Thyroid gland (tissue), 4 donors: ENCODE data around the gene RIT2.

Experiments
- POLR2A ChIP-seq, 2 donors: fragments of 450-650 bp; IDR thresholded peaks; one replicate each; pipeline ENCODE4 v1.6.1; 2017; ENCODE audit warnings: antibody characterized with exemption in 2 of 2, mild to moderate bottlenecking in 2 of 2, moderate library complexity in 1 of 2
- TF ChIP-seq, protein P1 (sequence below), 6 experiments: fragments of 200-600 bp in 3 of 6; fragments of 450-650 bp in 3 of 6; sonication (generic) in 3 of 6; IDR thresholded peaks; one replicate each; pipeline ENCODE4 v1.5.1; 2016 to 2019; ENCODE audit warnings: antibody characterized with exemption in 6 of 6, mild to moderate bottlenecking in 2 of 6, inconsistent platforms in 1 of 6, moderate library complexity in 1 of 6

DNA sequence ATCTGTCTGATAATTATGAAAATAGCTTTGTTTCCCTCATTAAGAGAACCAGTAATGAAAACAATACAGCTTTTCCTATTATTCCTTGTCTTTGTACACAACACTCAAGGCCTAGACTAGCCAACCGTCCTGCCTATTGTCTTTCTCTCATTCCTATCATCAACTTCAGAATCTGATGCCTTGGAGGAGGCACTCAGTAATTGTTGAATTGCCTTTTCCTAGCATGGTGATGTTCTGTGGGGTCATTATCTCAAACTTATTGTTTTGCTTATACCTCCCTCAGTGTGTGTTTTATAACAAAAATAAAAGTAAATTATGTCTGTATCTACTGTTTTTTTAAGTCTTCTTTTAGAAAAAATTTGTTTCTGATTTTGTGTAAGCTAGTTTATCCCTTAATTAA is 208.7 kb downstream of the RIT2 start:
- no peak for TF ChIP-seq POLR2A (IDR thresholded peaks at IDR 0.05)
- TF ChIP-seq, protein P1, sequence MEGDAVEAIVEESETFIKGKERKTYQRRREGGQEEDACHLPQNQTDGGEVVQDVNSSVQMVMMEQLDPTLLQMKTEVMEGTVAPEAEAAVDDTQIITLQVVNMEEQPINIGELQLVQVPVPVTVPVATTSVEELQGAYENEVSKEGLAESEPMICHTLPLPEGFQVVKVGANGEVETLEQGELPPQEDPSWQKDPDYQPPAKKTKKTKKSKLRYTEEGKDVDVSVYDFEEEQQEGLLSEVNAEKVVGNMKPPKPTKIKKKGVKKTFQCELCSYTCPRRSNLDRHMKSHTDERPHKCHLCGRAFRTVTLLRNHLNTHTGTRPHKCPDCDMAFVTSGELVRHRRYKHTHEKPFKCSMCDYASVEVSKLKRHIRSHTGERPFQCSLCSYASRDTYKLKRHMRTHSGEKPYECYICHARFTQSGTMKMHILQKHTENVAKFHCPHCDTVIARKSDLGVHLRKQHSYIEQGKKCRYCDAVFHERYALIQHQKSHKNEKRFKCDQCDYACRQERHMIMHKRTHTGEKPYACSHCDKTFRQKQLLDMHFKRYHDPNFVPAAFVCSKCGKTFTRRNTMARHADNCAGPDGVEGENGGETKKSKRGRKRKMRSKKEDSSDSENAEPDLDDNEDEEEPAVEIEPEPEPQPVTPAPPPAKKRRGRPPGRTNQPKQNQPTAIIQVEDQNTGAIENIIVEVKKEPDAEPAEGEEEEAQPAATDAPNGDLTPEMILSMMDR (IDR thresholded peaks at IDR 0.05) = no peak
